Panc1 (cell line): ENCODE data around the gene FOXD2. TPM values are rescaled to one million over a fixed set of nuclear protein-coding genes. Genes with fewer than 3 reads are reported as not detected.

Experiments used
- ATAC-seq: fragments of 200-7000 bp; cut with Tn5 transposase; 2 replicates; pipeline ENCODE4 v1.9.1; 2020; ENCODE audit warnings: mild to moderate bottlenecking, moderate library complexity
- BruUV-seq: library from RNA; stranded (reverse); fragments of 400-500 nt; replicated peaks from 2 replicates; lab custom pipeline; 2021; lab: Mats Ljungman, UMichigan
- CTCF ChIA-PET: fragments of 300-600 bp; sonication (Branson Sonifier 250); formaldehyde crosslinking; loops from one replicate; lab custom pipeline; 2022; ENCODE audit warnings: antibody characterized with exemption; lab: Charles Lee
- POLR2A ChIA-PET: fragments of 300-600 bp; sonication (Branson Sonifier 250); formaldehyde crosslinking; loops from one replicate; lab custom pipeline; 2022; ENCODE audit warnings: antibody characterized with exemption; lab: Charles Lee
- DNase-seq: peaks from one replicate; pipeline ENCODE4 v3.0.0-alpha.2; 2010; ENCODE audit warnings: low read depth, low spot score
- H3K27ac ChIP-seq: 2 replicates; pipeline ENCODE4 v1.5.1; 2011; ENCODE audit warnings: mild to moderate bottlenecking, low read length, inconsistent platforms
- H3K27me3 ChIP-seq: fragments of 200-500 bp; sonication (Bioruptor generic); 2 replicates; pipeline ENCODE4 v1.6.0; 2014; ENCODE audit warnings: low read length, inconsistent platforms; ENCODE audit not compliant: control insufficient read depth, insufficient read depth
- H3K36me3 ChIP-seq: fragments of 200-500 bp; sonication (Bioruptor generic); 2 replicates; pipeline ENCODE4 v1.5.1; 2014; ENCODE audit warnings: inconsistent platforms, mild to moderate bottlenecking, low read length, moderate library complexity; ENCODE audit not compliant: control insufficient read depth, insufficient read depth
- H3K4me1 ChIP-seq: 2 replicates; pipeline ENCODE4 v1.5.1; 2011; ENCODE audit warnings: inconsistent platforms, mild to moderate bottlenecking, low read length, moderate library complexity; ENCODE audit not compliant: control insufficient read depth, insufficient read depth
- H3K4me3 ChIP-seq, 2 experiments: 2 replicates each; pipeline ENCODE4 v1.5.1; 2011 to 2012; ENCODE audit warnings: low read depth in 2 of 2, low read length in 2 of 2, mild to moderate bottlenecking in 2 of 2, inconsistent platforms in 1 of 2, moderate library complexity in 1 of 2
- H3K9me3 ChIP-seq: fragments of 200-500 bp; sonication (Bioruptor generic); 2 replicates; pipeline ENCODE4 v1.5.1; 2014; ENCODE audit warnings: low read depth, mild to moderate bottlenecking, inconsistent platforms, low read length, moderate library complexity; ENCODE audit not compliant: control insufficient read depth, insufficient read depth
- POLR2AphosphoS5 ChIP-seq: IDR thresholded peaks from 2 replicates; pipeline ENCODE4 v1.6.1; 2012; ENCODE audit warnings: mild to moderate bottlenecking, low read depth, low read length, moderate library complexity
- SIN3A ChIP-seq: IDR thresholded peaks from 2 replicates; pipeline ENCODE4 v1.6.1; 2012; ENCODE audit warnings: low read depth, mild to moderate bottlenecking, low read length, moderate library complexity, borderline replicate concordance; ENCODE audit not compliant: insufficient read depth
- TCF7L2 ChIP-seq: IDR thresholded peaks from 2 replicates; pipeline ENCODE4 v1.6.1; 2011; ENCODE audit warnings: mild to moderate bottlenecking, low read depth, low read length, inconsistent platforms
- in situ Hi-C: cut with HindIII; loops from 2 replicates; pipeline ENCODE4 v1.10.0; 2016; ENCODE audit warnings: low sequenced_read_pairs, low pct_unique_long_range_greater_than_20kb
- intact Hi-C: fragments of 100-400 bp; cut with micrococcal nuclease; formaldehyde crosslinking; loops from one replicate; pipeline ENCODE4 v1.10.0; 2022; ENCODE audit not compliant: unreplicated experiment
- total RNA-seq: library from RNA; stranded (reverse); gene quantifications from one replicate; pipeline ENCODE4 v1.2.1, GENCODE V29; 2021; ENCODE audit not compliant: unreplicated experiment
- TF ChIP-seq, protein P1 (sequence below), 2 experiments: IDR thresholded peaks; 2 replicates each; pipeline ENCODE4 v1.6.1; 2011 to 2012; ENCODE audit warnings: low read depth in 2 of 2, control low read depth in 1 of 2, low read length in 1 of 2, mild to moderate bottlenecking in 1 of 2, moderate library complexity in 1 of 2; ENCODE audit not compliant: insufficient read depth in 1 of 2
- TF ChIP-seq, protein P2 (sequence below): fragments of 450-650 bp; IDR thresholded peaks from 2 replicates; pipeline ENCODE4 v1.5.1; 2017; ENCODE audit warnings: mild to moderate bottlenecking

Gene FOXD2
- total RNA-seq, 1 experiment from 2014 or later = 2.2 TPM

DNA sequence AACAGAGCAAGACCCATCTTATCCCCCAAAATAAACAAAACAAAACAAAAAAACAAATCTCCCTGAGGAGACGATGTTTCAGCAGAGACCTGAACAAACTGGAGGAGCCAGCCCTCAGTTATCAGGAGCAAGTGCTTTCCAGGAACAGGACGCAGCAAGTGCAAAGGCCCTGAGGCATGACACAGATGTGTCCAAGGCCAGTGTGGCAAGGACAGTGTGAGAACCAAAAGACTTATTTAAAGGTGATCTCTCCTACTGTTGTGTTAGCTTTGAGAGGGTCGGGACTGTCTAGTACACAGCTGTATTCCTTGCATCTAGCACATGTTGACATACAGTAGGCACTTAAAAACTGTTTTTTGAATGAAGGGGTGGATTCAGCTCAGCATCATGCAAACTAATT lies 48.0 kb downstream of the FOXD2 start:
- intact Hi-C loops (no loop called here), in situ Hi-C loops (no loop called here)
- Histone ChIP-seq H3K27me3 (peaks cover 5% of the 10 kb centered on the region; the same call in 1 of the 2 replicates), H3K36me3 (no peaks in the 10 kb centered on the region), H3K27ac (no peak overlapping the region), H3K4me1 (no peaks in the 10 kb centered on the region), H3K4me3 (no peak overlapping the region), H3K9me3 (no peaks in the 10 kb centered on the region)
- no TSS peak for BruUV-seq
- DNase-seq = no peak
- POLR2A ChIA-PET = no interaction called here
- CTCF ChIA-PET = interaction anchor here (1.0 kb wide), 1 partner anchor 16 kb away, joined by 3 read pairs; no protein-coding TSS in a partner anchor
- no peak for ATAC-seq
- TF ChIP-seq POLR2AphosphoS5 = no peak
- TF ChIP-seq, protein P1, sequence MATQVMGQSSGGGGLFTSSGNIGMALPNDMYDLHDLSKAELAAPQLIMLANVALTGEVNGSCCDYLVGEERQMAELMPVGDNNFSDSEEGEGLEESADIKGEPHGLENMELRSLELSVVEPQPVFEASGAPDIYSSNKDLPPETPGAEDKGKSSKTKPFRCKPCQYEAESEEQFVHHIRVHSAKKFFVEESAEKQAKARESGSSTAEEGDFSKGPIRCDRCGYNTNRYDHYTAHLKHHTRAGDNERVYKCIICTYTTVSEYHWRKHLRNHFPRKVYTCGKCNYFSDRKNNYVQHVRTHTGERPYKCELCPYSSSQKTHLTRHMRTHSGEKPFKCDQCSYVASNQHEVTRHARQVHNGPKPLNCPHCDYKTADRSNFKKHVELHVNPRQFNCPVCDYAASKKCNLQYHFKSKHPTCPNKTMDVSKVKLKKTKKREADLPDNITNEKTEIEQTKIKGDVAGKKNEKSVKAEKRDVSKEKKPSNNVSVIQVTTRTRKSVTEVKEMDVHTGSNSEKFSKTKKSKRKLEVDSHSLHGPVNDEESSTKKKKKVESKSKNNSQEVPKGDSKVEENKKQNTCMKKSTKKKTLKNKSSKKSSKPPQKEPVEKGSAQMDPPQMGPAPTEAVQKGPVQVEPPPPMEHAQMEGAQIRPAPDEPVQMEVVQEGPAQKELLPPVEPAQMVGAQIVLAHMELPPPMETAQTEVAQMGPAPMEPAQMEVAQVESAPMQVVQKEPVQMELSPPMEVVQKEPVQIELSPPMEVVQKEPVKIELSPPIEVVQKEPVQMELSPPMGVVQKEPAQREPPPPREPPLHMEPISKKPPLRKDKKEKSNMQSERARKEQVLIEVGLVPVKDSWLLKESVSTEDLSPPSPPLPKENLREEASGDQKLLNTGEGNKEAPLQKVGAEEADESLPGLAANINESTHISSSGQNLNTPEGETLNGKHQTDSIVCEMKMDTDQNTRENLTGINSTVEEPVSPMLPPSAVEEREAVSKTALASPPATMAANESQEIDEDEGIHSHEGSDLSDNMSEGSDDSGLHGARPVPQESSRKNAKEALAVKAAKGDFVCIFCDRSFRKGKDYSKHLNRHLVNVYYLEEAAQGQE (IDR thresholded peaks at IDR 0.05; ENCODE audit: insufficient read depth in 1 of 2, low read depth in 2 of 2, low read length in 1 of 2) = no peak
- TF ChIP-seq SIN3A = no peak
- TF ChIP-seq, protein P2, sequence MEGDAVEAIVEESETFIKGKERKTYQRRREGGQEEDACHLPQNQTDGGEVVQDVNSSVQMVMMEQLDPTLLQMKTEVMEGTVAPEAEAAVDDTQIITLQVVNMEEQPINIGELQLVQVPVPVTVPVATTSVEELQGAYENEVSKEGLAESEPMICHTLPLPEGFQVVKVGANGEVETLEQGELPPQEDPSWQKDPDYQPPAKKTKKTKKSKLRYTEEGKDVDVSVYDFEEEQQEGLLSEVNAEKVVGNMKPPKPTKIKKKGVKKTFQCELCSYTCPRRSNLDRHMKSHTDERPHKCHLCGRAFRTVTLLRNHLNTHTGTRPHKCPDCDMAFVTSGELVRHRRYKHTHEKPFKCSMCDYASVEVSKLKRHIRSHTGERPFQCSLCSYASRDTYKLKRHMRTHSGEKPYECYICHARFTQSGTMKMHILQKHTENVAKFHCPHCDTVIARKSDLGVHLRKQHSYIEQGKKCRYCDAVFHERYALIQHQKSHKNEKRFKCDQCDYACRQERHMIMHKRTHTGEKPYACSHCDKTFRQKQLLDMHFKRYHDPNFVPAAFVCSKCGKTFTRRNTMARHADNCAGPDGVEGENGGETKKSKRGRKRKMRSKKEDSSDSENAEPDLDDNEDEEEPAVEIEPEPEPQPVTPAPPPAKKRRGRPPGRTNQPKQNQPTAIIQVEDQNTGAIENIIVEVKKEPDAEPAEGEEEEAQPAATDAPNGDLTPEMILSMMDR = no peak
- no peak for TF ChIP-seq TCF7L2

DNA sequence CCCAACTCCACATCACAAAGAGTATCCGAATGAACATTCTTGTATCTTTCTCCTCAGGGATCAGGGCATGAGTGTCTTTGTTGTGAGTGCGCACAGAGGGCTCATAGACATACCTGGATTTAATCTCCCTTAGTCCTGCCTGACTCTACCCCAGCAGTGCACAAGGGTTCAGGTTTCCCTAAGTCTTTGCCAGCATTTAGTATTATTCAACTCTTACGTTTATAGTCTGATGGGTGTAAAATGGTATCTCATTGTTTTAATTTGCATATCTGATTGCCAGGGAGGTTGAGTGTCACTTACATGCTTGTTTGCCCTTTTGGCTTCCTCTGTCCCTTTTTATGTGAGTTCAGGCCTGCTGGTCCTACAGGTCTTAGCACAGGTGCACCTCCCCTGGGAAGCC lies 49.5 kb downstream of the FOXD2 start:
- H3K4me1 ChIP-seq = no peaks in the 10 kb centered on the region
- no TSS peak for BruUV-seq
- no peak overlapping the region for H3K4me3 ChIP-seq
- no peaks in the 10 kb centered on the region for H3K36me3 ChIP-seq
- no peak overlapping the region for H3K27ac ChIP-seq
- ATAC-seq (no peak), DNase-seq (no peak)
- in situ Hi-C loops (no loop called here), intact Hi-C loops (no loop called here)
- ChIA-PET CTCF (no interaction called here), POLR2A (no interaction called here)
- TF ChIP-seq SIN3A (no peak), TCF7L2 (no peak)
- TF ChIP-seq, protein P1 (IDR thresholded peaks at IDR 0.05; ENCODE audit: insufficient read depth in 1 of 2, low read depth in 2 of 2, low read length in 1 of 2) = no peak
- TF ChIP-seq, protein P2 = no peak
- H3K9me3 ChIP-seq = no peaks in the 10 kb centered on the region
- H3K27me3 ChIP-seq = peaks cover 3% of the 10 kb centered on the region; the same call in 1 of the 2 replicates
